HL-60 (cell line): ENCODE results near the gene SPHKAP.

Source experiments
- DNase-seq, 2 experiments: peaks; one replicate each; pipeline ENCODE4 v3.0.0-alpha.2; 2010 to 2020; ENCODE audit warnings: low read depth in 1 of 2, low spot score in 1 of 2
- H3K27ac ChIP-seq: fragments of 250-450 bp; sonication (Bioruptor Pico); replicated peaks from 2 replicates; pipeline ENCODE4 v1.5.1; 2020; ENCODE audit warnings: mild to moderate bottlenecking, moderate library complexity
- H3K27me3 ChIP-seq: fragments of 250-450 bp; sonication (Bioruptor Pico); 2 replicates; pipeline ENCODE4 v1.5.1; 2021; ENCODE audit warnings: mild to moderate bottlenecking, moderate library complexity; ENCODE audit not compliant: insufficient read depth, poor library complexity, severe bottlenecking
- H3K4me3 ChIP-seq: replicated peaks from 2 replicates; pipeline ENCODE4 v1.5.1; 2011; ENCODE audit warnings: mild to moderate bottlenecking, control low read depth, low read length; ENCODE audit not compliant: insufficient read depth
- CTCF ChIP-seq: IDR thresholded peaks from one replicate; pipeline ENCODE4 v1.5.1; 2011; ENCODE audit warnings: low read length, control low read depth, inconsistent platforms; ENCODE audit not compliant: insufficient read depth
- GABPA ChIP-seq: IDR thresholded peaks from 2 replicates; pipeline ENCODE4 v1.6.1; 2012; ENCODE audit warnings: low read depth
- POLR2AphosphoS5 ChIP-seq: IDR thresholded peaks from 2 replicates; pipeline ENCODE4 v1.6.1; 2012; ENCODE audit warnings: low read depth
- REST ChIP-seq: IDR thresholded peaks from 2 replicates; pipeline ENCODE4 v1.6.1; 2012; ENCODE audit warnings: low read depth; ENCODE audit not compliant: insufficient replicate concordance
- SPI1 ChIP-seq: IDR thresholded peaks from 2 replicates; pipeline ENCODE4 v1.6.1; 2012; ENCODE audit warnings: low read depth, mild to moderate bottlenecking, borderline replicate concordance

SPHKAP gene

GRCh38 chr2:227990937-227991336 is 190.6 kb downstream of the SPHKAP start:
- no peak for DNase-seq
- no peak for TF ChIP-seq REST
- no peak for TF ChIP-seq CTCF
- TF ChIP-seq POLR2AphosphoS5: no peak
- no peak for TF ChIP-seq SPI1
- no peak for TF ChIP-seq GABPA
- Histone ChIP-seq H3K27me3 (no peaks in the 10 kb centered on the region), H3K27ac (no peak overlapping the region), H3K4me3 (no peak overlapping the region)

GRCh38 chr2:227973241-227973640 is 208.2 kb downstream of the SPHKAP start:
- Histone ChIP-seq H3K4me3 (no peak overlapping the region), H3K27ac (no peak overlapping the region), H3K27me3 (no peaks in the 10 kb centered on the region)
- DNase-seq: no peak
- TF ChIP-seq POLR2AphosphoS5: no peak
- no peak for TF ChIP-seq SPI1
- TF ChIP-seq REST: no peak
- no peak for TF ChIP-seq CTCF
- TF ChIP-seq GABPA: no peak

GRCh38 chr2:227971619-227972230 is 209.8 kb downstream of the SPHKAP start:
- Histone ChIP-seq H3K4me3 (no peak overlapping the region), H3K27ac (no peak overlapping the region), H3K27me3 (no peaks in the 10 kb centered on the region)
- TF ChIP-seq SPI1 (no peak), POLR2AphosphoS5 (no peak), CTCF (no peak), GABPA (no peak), REST (no peak)
- no peak for DNase-seq
